ENCODE data around the gene MAP3K3.

DNA sequence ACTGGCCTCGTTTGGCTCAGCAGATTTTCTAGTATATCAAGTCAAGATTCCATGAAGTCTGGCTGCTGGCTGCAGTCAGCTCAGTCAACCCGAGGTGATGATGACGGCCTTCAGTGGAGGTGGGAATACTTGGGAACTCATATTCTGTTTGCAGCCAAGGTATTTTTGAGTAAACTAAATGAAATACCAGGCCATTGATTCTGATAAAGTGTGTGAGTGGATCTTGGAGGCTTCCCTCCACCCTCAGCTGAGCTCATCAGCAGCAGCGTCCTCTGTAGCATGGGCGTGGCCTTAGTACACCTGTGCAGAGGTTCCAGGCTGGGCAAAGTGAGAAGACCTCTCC lies 43.5 kb upstream of the MAP3K3 start:
- no peak for TF ChIP-seq CTCF (IDR thresholded peaks at IDR 0.05; ENCODE audit: low read depth, low read length, poor library complexity, severe bottlenecking)
- no peak for TF ChIP-seq EZH2phosphoT487 (IDR thresholded peaks at IDR 0.05; ENCODE audit: borderline replicate concordance, low read length)

Data from DOHH2 (cell line).